ENCODE results near the gene ALK.

- TF ChIP-seq POLR2A (IDR thresholded peaks at IDR 0.05; ENCODE audit: low read length): no peak
- no peak for TF ChIP-seq GATA1 (IDR thresholded peaks at IDR 0.05; ENCODE audit: low read depth, low read length)
Observed at GRCh38 chr2:29579495-29580169, 341.8 kb downstream of the ALK start.
